CD14-positive monocyte (primary cell): Measurements from ENCODE around the gene C11orf98. TPM values are rescaled to one million over a fixed set of nuclear protein-coding genes. Genes with fewer than 3 reads are reported as not detected.

Experiments
- DNase-seq, 3 donors: peaks; one replicate each; pipeline ENCODE4 v3.0.0-alpha.2; 2011 to 2022
- H2AFZ ChIP-seq: 2 replicates; pipeline ENCODE4 v1.6.0; 2012; ENCODE audit warnings: mild to moderate bottlenecking, low read depth, low read length, inconsistent platforms; ENCODE audit not compliant: insufficient read depth, poor library complexity, severe bottlenecking
- H3K27ac ChIP-seq, 2 donors: 1 replicate in 1 of 2; 2 replicates in 1 of 2; pipeline ENCODE4 v1.5.1; 2012 to 2013; ENCODE audit warnings: low read length in 2 of 2, control low read depth in 1 of 2, inconsistent platforms in 1 of 2, low read depth in 1 of 2, mild to moderate bottlenecking in 1 of 2
- H3K27me3 ChIP-seq, 2 donors: one replicate each; pipeline versions ENCODE4 v1.6.0 to v1.6.1; 2011 to 2013; ENCODE audit warnings: low read length in 2 of 2; ENCODE audit not compliant: control insufficient read depth in 2 of 2, insufficient read depth in 2 of 2
- H3K36me3 ChIP-seq, 2 donors: replicated peaks in 1 of 2; 1 replicate in 1 of 2; 2 replicates in 1 of 2; pipeline versions ENCODE4 v1.5.1 to v1.6.1; 2012 to 2013; ENCODE audit warnings: low read length in 2 of 2, control low read depth in 1 of 2, inconsistent platforms in 1 of 2, mild to moderate bottlenecking in 1 of 2; ENCODE audit not compliant: insufficient read depth in 2 of 2, control insufficient read depth in 1 of 2
- H3K4me1 ChIP-seq, 2 donors: 1 replicate in 1 of 2; 2 replicates in 1 of 2; pipeline versions ENCODE4 v1.5.1 to v1.6.1; 2012 to 2013; ENCODE audit warnings: low read length in 2 of 2, control low read depth in 1 of 2, inconsistent platforms in 1 of 2, mild to moderate bottlenecking in 1 of 2, moderate library complexity in 1 of 2; ENCODE audit not compliant: insufficient read depth in 2 of 2, control insufficient read depth in 1 of 2
- H3K4me2 ChIP-seq: replicated peaks from 2 replicates; pipeline ENCODE3; 2012; ENCODE audit warnings: low read length, moderate library complexity, mild to moderate bottlenecking; ENCODE audit not compliant: poor library complexity, severe bottlenecking; ENCODE audit errors: extremely low read depth
- H3K4me3 ChIP-seq, 3 experiments: fragments of 200-600 bp in 1 of 3; sonication (generic) in 1 of 3; replicated peaks in 1 of 3; 1 replicate in 2 of 3; 2 replicates in 1 of 3; pipeline ENCODE4 v1.5.1; 2011 to 2013; ENCODE audit warnings: low read length in 3 of 3, mild to moderate bottlenecking in 3 of 3, control low read depth in 2 of 3, low read depth in 2 of 3, inconsistent platforms in 1 of 3, moderate library complexity in 1 of 3
- H3K79me2 ChIP-seq: 2 replicates; pipeline ENCODE4 v1.6.0; 2012; ENCODE audit warnings: mild to moderate bottlenecking, control low read depth, inconsistent platforms, low read length, moderate library complexity; ENCODE audit not compliant: insufficient read depth
- H3K9ac ChIP-seq: 2 replicates; pipeline ENCODE4 v1.6.0; 2017; ENCODE audit warnings: low read length, mild to moderate bottlenecking; ENCODE audit not compliant: insufficient read depth, poor library complexity, severe bottlenecking
- H3K9me3 ChIP-seq, 2 donors: replicated peaks in 1 of 2; 1 replicate in 1 of 2; 2 replicates in 1 of 2; pipeline versions ENCODE4 v1.5.1 to v1.6.1; 2012 to 2013; ENCODE audit warnings: low read length in 2 of 2, control low read depth in 1 of 2; ENCODE audit not compliant: control insufficient read depth in 1 of 2, insufficient read depth in 1 of 2
- H4K20me1 ChIP-seq: 2 replicates; pipeline ENCODE4 v1.6.0; 2012; ENCODE audit warnings: mild to moderate bottlenecking, low read length, control low read depth, moderate library complexity; ENCODE audit not compliant: insufficient read depth
- H3K27ac Mint-ChIP-seq, 7 donors: one replicate each; pipeline ENCODE4 v1.8.0; 2020; ENCODE audit warnings: mild to moderate bottlenecking in 7 of 7, mixed read lengths in 7 of 7, moderate library complexity in 6 of 7, inconsistent platforms in 2 of 7
- H3K27me3 Mint-ChIP-seq, 3 donors: one replicate each; pipeline ENCODE4 v1.8.0; 2021 to 2022; ENCODE audit warnings: low read depth in 3 of 3, mild to moderate bottlenecking in 3 of 3, mixed read lengths in 3 of 3, moderate library complexity in 3 of 3, inconsistent platforms in 1 of 3
- H3K36me3 Mint-ChIP-seq, 2 donors: one replicate each; pipeline ENCODE4 v1.8.0; 2020; ENCODE audit warnings: mixed read lengths in 2 of 2, inconsistent platforms in 1 of 2, mild to moderate bottlenecking in 1 of 2
- H3K4me1 Mint-ChIP-seq: one replicate; pipeline ENCODE4 v1.8.0; 2020; ENCODE audit warnings: mild to moderate bottlenecking, mixed read lengths
- H3K4me3 Mint-ChIP-seq, 2 donors: one replicate each; pipeline ENCODE4 v1.8.0; 2020; ENCODE audit warnings: mild to moderate bottlenecking in 2 of 2, mixed read lengths in 2 of 2, moderate library complexity in 1 of 2
- H3K9me3 Mint-ChIP-seq, 7 donors: one replicate each; pipeline ENCODE4 v1.8.0; 2020 to 2022; ENCODE audit warnings: mixed read lengths in 7 of 7, mild to moderate bottlenecking in 6 of 7, moderate library complexity in 6 of 7, inconsistent platforms in 2 of 7
- WGBS: methylation state at CpG from one replicate; pipeline ENCODE4 v1.1.5; 2013; ENCODE audit warnings: missing lambda C conversion rate; ENCODE audit not compliant: insufficient coverage; 5-methylcytosine and 5-hydroxymethylcytosine counted together
- intact Hi-C, 2 donors: fragments of 100-400 bp; cut with micrococcal nuclease; formaldehyde crosslinking; loops; one replicate each; pipeline versions ENCODE4 v1.15.0 to v1.15.1; 2023
- polyA plus RNA-seq, 3 donors: library from polyadenylated mRNA; depleted of rRNA in 1 of 3; unstranded in 2 of 3; stranded (reverse) in 1 of 3; fragments of 300-500 nt in 2 of 3; fragments of >200 nt in 1 of 3; fragmentation: Illumina TruSeq in 2 of 3; gene quantifications; 1 replicate in 2 of 3; 2 replicates in 1 of 3; pipeline ENCODE4 v1.2.3, GENCODE V29; 2012 to 2021
- TF ChIP-seq, protein P1 (sequence below): fragments of 200-600 bp; IDR thresholded peaks from one replicate; pipeline ENCODE4 v1.8.0; 2022; ENCODE audit warnings: antibody characterized with exemption, mild to moderate bottlenecking

The C11orf98 gene
- polyA plus RNA-seq, 3 donors, result 25.9 to 78.2 (median 74.6) TPM

DNA sequence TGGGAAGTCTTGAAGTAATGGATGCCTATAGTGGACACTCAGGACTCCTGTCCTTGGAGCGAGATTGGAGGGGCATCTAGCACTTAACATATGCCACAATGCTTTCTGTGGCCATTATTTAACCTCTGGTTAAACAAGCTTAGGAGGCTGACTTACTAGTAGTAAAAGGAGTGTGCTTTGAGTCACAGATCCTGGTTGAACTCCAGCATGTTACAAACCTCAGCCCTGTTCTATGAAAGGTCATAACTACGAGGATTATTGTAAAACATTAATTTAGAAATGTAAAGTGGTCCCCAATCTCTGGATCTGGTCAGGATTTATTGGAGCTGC lies 8.2 kb upstream of the C11orf98 start:
- Histone ChIP-seq H4K20me1 (peaks cover 28% of the 10 kb centered on the region), H3K27me3 (no peaks in the 10 kb centered on the region), H3K9me3 (no peaks in the 10 kb centered on the region), H3K36me3 (peaks cover 26 to 46% of the 10 kb centered on the region in 2 donors), H3K9ac (no peak overlapping the region), H3K27ac (peak overlapping the region in 1 of 2 donors; percentile 83), H3K79me2 (peaks cover 76% of the 10 kb centered on the region), H2AFZ (no peak overlapping the region), H3K4me1 (peaks cover 33 to 46% of the 10 kb centered on the region in 2 donors), H3K4me2 (peak overlapping the region; percentile 83), H3K4me3 (no peak overlapping the region)
- Mint-ChIP-seq H3K4me3 (no peak overlapping the region), H3K27me3 (peaks cover 0 to 1% (median 0%) of the 10 kb centered on the region in 3 donors), H3K4me1 (peaks cover 59% of the 10 kb centered on the region), H3K27ac (peak overlapping the region in 3 of 7 donors; percentile 75 to 95 (median 95)), H3K9me3 (peaks cover 0 to 2% (median 0%) of the 10 kb centered on the region in 7 donors), H3K36me3 (peaks cover 34 to 53% of the 10 kb centered on the region in 2 donors)
- DNase-seq, result no peak
- intact Hi-C loops, result no loop called here
- TF ChIP-seq, protein P1, sequence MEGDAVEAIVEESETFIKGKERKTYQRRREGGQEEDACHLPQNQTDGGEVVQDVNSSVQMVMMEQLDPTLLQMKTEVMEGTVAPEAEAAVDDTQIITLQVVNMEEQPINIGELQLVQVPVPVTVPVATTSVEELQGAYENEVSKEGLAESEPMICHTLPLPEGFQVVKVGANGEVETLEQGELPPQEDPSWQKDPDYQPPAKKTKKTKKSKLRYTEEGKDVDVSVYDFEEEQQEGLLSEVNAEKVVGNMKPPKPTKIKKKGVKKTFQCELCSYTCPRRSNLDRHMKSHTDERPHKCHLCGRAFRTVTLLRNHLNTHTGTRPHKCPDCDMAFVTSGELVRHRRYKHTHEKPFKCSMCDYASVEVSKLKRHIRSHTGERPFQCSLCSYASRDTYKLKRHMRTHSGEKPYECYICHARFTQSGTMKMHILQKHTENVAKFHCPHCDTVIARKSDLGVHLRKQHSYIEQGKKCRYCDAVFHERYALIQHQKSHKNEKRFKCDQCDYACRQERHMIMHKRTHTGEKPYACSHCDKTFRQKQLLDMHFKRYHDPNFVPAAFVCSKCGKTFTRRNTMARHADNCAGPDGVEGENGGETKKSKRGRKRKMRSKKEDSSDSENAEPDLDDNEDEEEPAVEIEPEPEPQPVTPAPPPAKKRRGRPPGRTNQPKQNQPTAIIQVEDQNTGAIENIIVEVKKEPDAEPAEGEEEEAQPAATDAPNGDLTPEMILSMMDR, result no peak
- no CpG with 5 or more reads among the region's 2 CpGs for whole genome bisulfite sequencing

DNA sequence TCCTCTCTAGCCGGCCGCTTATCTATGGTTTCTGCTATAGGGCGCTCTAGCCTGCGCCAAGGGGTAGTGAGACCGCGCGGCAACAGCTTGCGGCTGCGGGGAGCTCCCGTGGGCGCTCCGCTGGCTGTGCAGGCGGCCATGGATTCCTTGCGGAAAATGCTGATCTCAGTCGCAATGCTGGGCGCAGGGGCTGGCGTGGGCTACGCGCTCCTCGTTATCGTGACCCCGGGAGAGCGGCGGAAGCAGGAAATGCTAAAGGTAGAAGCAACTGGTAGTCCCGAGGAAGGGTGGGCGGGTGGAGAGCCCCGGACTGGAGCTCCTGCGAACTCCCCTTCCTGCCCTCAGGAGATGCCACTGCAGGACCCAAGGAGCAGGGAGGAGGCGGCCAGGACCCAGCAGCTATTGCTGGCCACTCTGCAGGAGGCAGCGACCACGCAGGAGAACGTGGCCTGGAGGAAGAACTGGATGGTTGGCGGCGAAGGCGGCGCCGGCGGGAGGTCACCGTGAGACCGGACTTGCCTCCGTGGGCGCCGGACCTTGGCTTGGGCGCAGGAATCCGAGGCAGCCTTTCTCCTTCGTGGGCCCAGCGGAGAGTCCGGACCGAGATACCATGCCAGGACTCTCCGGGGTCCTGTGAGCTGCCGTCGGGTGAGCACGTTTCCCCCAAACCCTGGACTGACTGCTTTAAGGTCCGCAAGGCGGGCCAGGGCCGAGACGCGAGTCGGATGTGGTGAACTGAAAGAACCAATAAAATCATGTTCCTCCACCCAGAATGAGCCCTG lies 6.8 kb upstream of the C11orf98 start, which contains the start of the genes LBHD1 and UQCC3:
LBHD1 (minus strand) TSS at position 660 of the 782 bp plus-strand sequence. CDS start 2,236 bp downstream, outside the sequence.
UQCC3 (plus strand) TSS at position 66 of the 782 bp plus-strand sequence; CDS start at position 139, 73 bp downstream.
- Histone ChIP-seq H3K27ac (peak within 1 kb of the TSS; percentile 83), H2AFZ (peak within 1 kb of the TSS; percentile 97), H3K27me3 (no peaks in the 10 kb centered on the region), H4K20me1 (peaks cover 23% of the 10 kb centered on the region), H3K9ac (peak within 1 kb of the TSS; percentile 77), H3K9me3 (no peaks in the 10 kb centered on the region), H3K4me2 (peak within 1 kb of the TSS; percentile 83), H3K79me2 (peaks cover 75% of the 10 kb centered on the region), H3K36me3 (peaks cover 17 to 41% of the 10 kb centered on the region in 2 donors), H3K4me1 (peaks cover 33 to 37% of the 10 kb centered on the region in 2 donors), H3K4me3 (peak within 1 kb of the TSS; percentile 48 to 99 (median 93))
- Mint-ChIP-seq H3K4me3 (peak within 1 kb of the TSS; percentile 99), H3K36me3 (peaks cover 21 to 46% of the 10 kb centered on the region in 2 donors), H3K27ac (peak within 1 kb of the TSS; percentile 92 to 97 (median 95)), H3K9me3 (peaks cover 0 to 2% (median 0%) of the 10 kb centered on the region in 7 donors), H3K4me1 (peaks cover 59% of the 10 kb centered on the region), H3K27me3 (no peaks in the 10 kb centered on the region)
- DNase-seq, result peak; percentile 57 to 59 (median 57)
- TF ChIP-seq, protein P1, result no peak
- intact Hi-C loops, result no loop called here
- WGBS, result under 1% methylated on average over 56 of the region's 59 CpGs
